IPS-15b (cell line): Measurements from ENCODE around the gene HPN.

Source experiments
- H3K27me3 ChIP-seq: one replicate; pipeline ENCODE4 v1.6.1; 2013; ENCODE audit warnings: low read length; ENCODE audit not compliant: control insufficient read depth, insufficient read depth
- H3K36me3 ChIP-seq: one replicate; pipeline ENCODE4 v1.6.1; 2013; ENCODE audit warnings: low read length; ENCODE audit not compliant: control insufficient read depth, insufficient read depth
- H3K4me1 ChIP-seq: one replicate; pipeline ENCODE4 v1.6.1; 2013; ENCODE audit warnings: mild to moderate bottlenecking, low read length; ENCODE audit not compliant: control insufficient read depth, insufficient read depth
- H3K4me3 ChIP-seq: one replicate; pipeline ENCODE4 v1.5.1; 2013; ENCODE audit warnings: low read depth, low read length
- H3K9ac ChIP-seq: one replicate; pipeline ENCODE4 v1.6.1; 2013; ENCODE audit warnings: low read depth, mild to moderate bottlenecking, low read length
- H3K9me3 ChIP-seq: one replicate; pipeline ENCODE4 v1.6.1; 2013; ENCODE audit warnings: mild to moderate bottlenecking, low read length; ENCODE audit not compliant: control insufficient read depth, insufficient read depth

The HPN gene

GRCh38 chr19:35060160-35060855 is 18.8 kb downstream of the HPN start:
- H3K36me3 ChIP-seq: no peaks in the 10 kb centered on the region
- H3K9me3 ChIP-seq: no peaks in the 10 kb centered on the region
- H3K4me1 ChIP-seq: peaks cover 8% of the 10 kb centered on the region
- H3K27me3 ChIP-seq: no peaks in the 10 kb centered on the region
- no peak overlapping the region for H3K9ac ChIP-seq
- no peak overlapping the region for H3K4me3 ChIP-seq

- H3K4me1 ChIP-seq: no peaks in the 10 kb centered on the region
These were observed 20.3 kb downstream of the HPN start for GRCh38 chr19:35061583-35062373.

GRCh38 chr19:35062942-35063341 is 21.4 kb downstream of the HPN start:
- Histone ChIP-seq H3K4me1 (no peaks in the 10 kb centered on the region), H3K9ac (no peak overlapping the region), H3K27me3 (no peaks in the 10 kb centered on the region), H3K36me3 (no peaks in the 10 kb centered on the region), H3K9me3 (no peaks in the 10 kb centered on the region), H3K4me3 (no peak overlapping the region)

More at GRCh38 chr19:35061583-35062373, 20.3 kb downstream of the HPN start:
- no peak overlapping the region for H3K9ac ChIP-seq
- H3K4me3 ChIP-seq: no peak overlapping the region
- H3K27me3 ChIP-seq: no peaks in the 10 kb centered on the region
- H3K9me3 ChIP-seq: no peaks in the 10 kb centered on the region
- no peaks in the 10 kb centered on the region for H3K36me3 ChIP-seq

GRCh38 chr19:35063940-35064818 is 22.7 kb downstream of the HPN start:
- no peaks in the 10 kb centered on the region for H3K9me3 ChIP-seq
- H3K9ac ChIP-seq: no peak overlapping the region
- peaks cover 8% of the 10 kb centered on the region for H3K4me1 ChIP-seq
- H3K27me3 ChIP-seq: no peaks in the 10 kb centered on the region
- no peak overlapping the region for H3K4me3 ChIP-seq
- no peaks in the 10 kb centered on the region for H3K36me3 ChIP-seq

- Histone ChIP-seq H3K4me1 (peaks cover 13% of the 10 kb centered on the region), H3K9me3 (no peaks in the 10 kb centered on the region), H3K9ac (no peak overlapping the region), H3K4me3 (no peak overlapping the region), H3K27me3 (no peaks in the 10 kb centered on the region), H3K36me3 (no peaks in the 10 kb centered on the region)
These were observed 24.1 kb downstream of the HPN start for GRCh38 chr19:35065574-35065973.

DNA sequence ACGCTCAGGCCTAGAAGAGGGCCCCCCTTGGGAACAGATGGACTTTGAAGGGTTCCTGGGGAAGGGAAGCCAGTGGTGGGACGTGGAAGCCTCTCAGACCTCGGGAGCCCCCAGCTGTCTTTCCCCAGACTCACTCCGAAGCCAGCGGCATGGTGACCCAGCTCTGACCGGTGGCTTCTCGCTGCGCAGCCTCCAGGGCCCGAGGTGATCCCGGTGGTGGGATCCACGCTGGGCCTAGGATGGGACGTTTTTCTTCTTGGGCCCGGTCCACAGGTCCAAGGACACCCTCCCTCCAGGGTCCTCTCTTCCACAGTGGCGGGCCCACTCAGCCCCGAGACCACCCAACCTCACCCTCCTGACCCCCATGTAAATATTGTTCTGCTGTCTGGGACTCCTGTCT is 24.6 kb downstream of the HPN start:
- H3K9ac ChIP-seq: no peak overlapping the region
- H3K36me3 ChIP-seq: no peaks in the 10 kb centered on the region
- H3K4me3 ChIP-seq: no peak overlapping the region
- peaks cover 13% of the 10 kb centered on the region for H3K4me1 ChIP-seq
- no peaks in the 10 kb centered on the region for H3K27me3 ChIP-seq
- no peaks in the 10 kb centered on the region for H3K9me3 ChIP-seq

- Histone ChIP-seq H3K4me3 (peak overlapping the region; percentile 33), H3K9ac (no peak overlapping the region), H3K4me1 (peaks cover 13% of the 10 kb centered on the region), H3K9me3 (no peaks in the 10 kb centered on the region), H3K27me3 (no peaks in the 10 kb centered on the region), H3K36me3 (no peaks in the 10 kb centered on the region)
These were observed 25.4 kb downstream of the HPN start for GRCh38 chr19:35066691-35067563.

GRCh38 chr19:35068941-35069634 is 27.6 kb downstream of the HPN start:
- H3K4me1 ChIP-seq: peaks cover 13% of the 10 kb centered on the region
- H3K36me3 ChIP-seq: no peaks in the 10 kb centered on the region
- no peak overlapping the region for H3K9ac ChIP-seq
- H3K9me3 ChIP-seq: no peaks in the 10 kb centered on the region
- H3K4me3 ChIP-seq: peak overlapping the region; percentile 8
- no peaks in the 10 kb centered on the region for H3K27me3 ChIP-seq

DNA sequence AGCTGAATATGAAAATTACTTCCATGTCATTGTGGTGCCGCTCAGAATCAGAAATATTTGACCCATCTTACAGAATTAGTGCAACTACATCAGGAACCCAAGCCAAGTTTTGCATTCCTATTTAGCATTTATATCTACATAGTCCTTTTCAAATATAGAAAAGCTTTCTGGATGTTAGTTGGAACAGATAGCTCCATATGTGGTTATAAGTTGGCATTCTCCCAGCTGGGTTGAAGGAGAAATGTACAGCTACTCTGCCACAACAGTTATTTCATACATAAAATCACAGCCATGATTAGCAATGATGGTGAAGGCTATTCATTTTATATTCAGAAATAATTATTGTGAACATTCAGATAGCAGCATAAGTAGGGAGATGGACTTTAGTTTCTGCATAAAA is 28.2 kb downstream of the HPN start:
- no peaks in the 10 kb centered on the region for H3K36me3 ChIP-seq
- H3K4me1 ChIP-seq: peaks cover 13% of the 10 kb centered on the region
- no peaks in the 10 kb centered on the region for H3K9me3 ChIP-seq
- H3K4me3 ChIP-seq: no peak overlapping the region
- H3K9ac ChIP-seq: no peak overlapping the region
- no peaks in the 10 kb centered on the region for H3K27me3 ChIP-seq

DNA sequence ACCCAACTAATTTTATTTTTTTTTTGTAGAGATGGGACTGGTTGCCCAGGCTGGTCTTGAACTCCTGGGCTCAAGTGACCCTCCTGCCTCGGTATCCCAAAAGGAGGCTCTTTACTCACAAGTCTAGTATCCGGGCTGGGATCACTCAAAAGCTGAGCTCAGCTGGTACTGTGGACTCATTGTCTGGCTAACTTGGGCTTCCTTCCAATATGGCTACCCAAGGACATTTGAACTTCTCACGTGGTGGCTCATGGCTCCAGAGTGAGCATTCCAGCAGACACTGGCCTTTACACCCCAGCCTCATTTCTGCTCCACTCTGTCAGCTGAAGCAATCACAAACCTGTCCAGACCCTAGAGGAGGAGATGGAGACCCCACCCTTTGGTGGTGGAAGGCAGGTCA is 28.9 kb downstream of the HPN start:
- no peaks in the 10 kb centered on the region for H3K36me3 ChIP-seq
- H3K4me3 ChIP-seq: no peak overlapping the region
- H3K9ac ChIP-seq: no peak overlapping the region
- H3K9me3 ChIP-seq: no peaks in the 10 kb centered on the region
- no peaks in the 10 kb centered on the region for H3K27me3 ChIP-seq
- H3K4me1 ChIP-seq: peaks cover 13% of the 10 kb centered on the region
